Measurements from ENCODE around the gene CACNA1C.

CACNA1C gene

DNA sequence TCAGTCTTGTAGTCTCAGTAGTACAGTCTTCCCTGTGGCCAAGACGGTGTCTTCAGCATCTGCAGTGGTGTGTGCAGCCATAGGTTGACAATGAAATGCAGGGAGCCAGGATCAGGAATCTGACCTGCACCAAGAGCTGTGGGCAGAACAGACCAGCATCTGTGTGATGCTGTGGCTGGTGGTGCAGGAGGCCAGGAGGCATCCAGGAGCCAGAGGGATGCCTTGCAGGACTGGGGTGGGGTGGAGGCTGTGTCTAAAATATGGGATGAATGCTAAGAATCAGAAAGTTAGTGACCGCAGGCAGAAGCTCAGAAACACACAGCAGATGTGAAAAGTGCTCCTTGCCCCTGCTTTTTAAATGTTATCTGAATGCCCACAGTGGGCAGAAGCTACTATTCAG, 209.7 kb downstream of the CACNA1C start:
- H3K4me1 ChIP-seq (ENCODE audit: control insufficient read depth, low read length), result peaks cover 14% of the 10 kb centered on the region
- H3K9me3 ChIP-seq (ENCODE audit: control insufficient read depth, insufficient read depth, low read length), result no peaks in the 10 kb centered on the region
- no peaks in the 10 kb centered on the region for H3F3A ChIP-seq (ENCODE audit: control insufficient read depth, insufficient read depth)
- no peak overlapping the region for H3K27ac ChIP-seq (ENCODE audit: low read depth, low read length)
- H3K27me3 ChIP-seq (ENCODE audit: control insufficient read depth, low read length), result no peaks in the 10 kb centered on the region; the same call in 1 of the 2 replicates
- H3K4me3 ChIP-seq (ENCODE audit: low read length), result no peak overlapping the region
- H3K79me2 ChIP-seq (ENCODE audit: control insufficient read depth, low read length), result no peaks in the 10 kb centered on the region
- no peaks in the 10 kb centered on the region for H3K9me2 ChIP-seq (replicated peaks; ENCODE audit: control insufficient read depth, low read length)
- no peaks in the 10 kb centered on the region for H4K20me1 ChIP-seq (ENCODE audit: control insufficient read depth, insufficient read depth, low read depth, low read length)
- H3K4me2 ChIP-seq (ENCODE audit: low read length), result no peak overlapping the region
- no peak for TF ChIP-seq EZH2phosphoT487 (IDR thresholded peaks at IDR 0.05; ENCODE audit: borderline replicate concordance, low read length)
- TF ChIP-seq, protein P1, sequence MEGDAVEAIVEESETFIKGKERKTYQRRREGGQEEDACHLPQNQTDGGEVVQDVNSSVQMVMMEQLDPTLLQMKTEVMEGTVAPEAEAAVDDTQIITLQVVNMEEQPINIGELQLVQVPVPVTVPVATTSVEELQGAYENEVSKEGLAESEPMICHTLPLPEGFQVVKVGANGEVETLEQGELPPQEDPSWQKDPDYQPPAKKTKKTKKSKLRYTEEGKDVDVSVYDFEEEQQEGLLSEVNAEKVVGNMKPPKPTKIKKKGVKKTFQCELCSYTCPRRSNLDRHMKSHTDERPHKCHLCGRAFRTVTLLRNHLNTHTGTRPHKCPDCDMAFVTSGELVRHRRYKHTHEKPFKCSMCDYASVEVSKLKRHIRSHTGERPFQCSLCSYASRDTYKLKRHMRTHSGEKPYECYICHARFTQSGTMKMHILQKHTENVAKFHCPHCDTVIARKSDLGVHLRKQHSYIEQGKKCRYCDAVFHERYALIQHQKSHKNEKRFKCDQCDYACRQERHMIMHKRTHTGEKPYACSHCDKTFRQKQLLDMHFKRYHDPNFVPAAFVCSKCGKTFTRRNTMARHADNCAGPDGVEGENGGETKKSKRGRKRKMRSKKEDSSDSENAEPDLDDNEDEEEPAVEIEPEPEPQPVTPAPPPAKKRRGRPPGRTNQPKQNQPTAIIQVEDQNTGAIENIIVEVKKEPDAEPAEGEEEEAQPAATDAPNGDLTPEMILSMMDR (IDR thresholded peaks at IDR 0.05; ENCODE audit: low read depth, low read length, poor library complexity, severe bottlenecking), result no peak
- H3K36me3 ChIP-seq (ENCODE audit: control insufficient read depth, low read length), result no peaks in the 10 kb centered on the region

DNA sequence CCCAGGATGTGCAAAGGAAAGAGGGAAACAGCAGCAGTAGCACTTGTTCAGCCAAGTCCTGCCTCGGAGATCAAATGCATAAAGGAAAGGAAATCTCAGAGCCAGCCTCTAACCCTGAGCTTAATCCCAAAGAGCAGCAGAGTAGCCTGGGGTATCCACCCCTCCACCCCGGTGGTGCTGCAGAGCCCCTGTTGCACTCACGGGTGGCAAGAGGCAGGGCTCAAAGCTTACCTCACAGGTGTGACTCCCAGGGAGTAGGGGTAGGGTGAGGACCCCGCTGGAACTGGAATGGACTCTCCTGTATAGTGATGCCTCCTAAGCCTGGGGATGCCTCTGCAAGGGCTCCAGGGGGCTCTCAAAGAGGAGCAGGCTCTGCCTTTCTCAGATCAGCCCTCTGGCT, 211.1 kb downstream of the CACNA1C start:
- Histone ChIP-seq H4K20me1 (ENCODE audit: control insufficient read depth, insufficient read depth, low read depth, low read length) (no peaks in the 10 kb centered on the region), H3K4me2 (ENCODE audit: low read length) (no peak overlapping the region), H3K9me2 (replicated peaks; ENCODE audit: control insufficient read depth, low read length) (no peaks in the 10 kb centered on the region), H3F3A (ENCODE audit: control insufficient read depth, insufficient read depth) (no peaks in the 10 kb centered on the region), H3K79me2 (ENCODE audit: control insufficient read depth, low read length) (no peaks in the 10 kb centered on the region), H3K9me3 (ENCODE audit: control insufficient read depth, insufficient read depth, low read length) (no peaks in the 10 kb centered on the region), H3K4me1 (ENCODE audit: control insufficient read depth, low read length) (peaks cover 12% of the 10 kb centered on the region), H3K4me3 (ENCODE audit: low read length) (no peak overlapping the region), H3K27me3 (ENCODE audit: control insufficient read depth, low read length) (no peaks in the 10 kb centered on the region; the same call in 1 of the 2 replicates), H3K27ac (ENCODE audit: low read depth, low read length) (no peak overlapping the region), H3K36me3 (ENCODE audit: control insufficient read depth, low read length) (no peaks in the 10 kb centered on the region)
- TF ChIP-seq, protein P1 (IDR thresholded peaks at IDR 0.05; ENCODE audit: low read depth, low read length, poor library complexity, severe bottlenecking), result no peak
- no peak for TF ChIP-seq EZH2phosphoT487 (IDR thresholded peaks at IDR 0.05; ENCODE audit: borderline replicate concordance, low read length)

DNA sequence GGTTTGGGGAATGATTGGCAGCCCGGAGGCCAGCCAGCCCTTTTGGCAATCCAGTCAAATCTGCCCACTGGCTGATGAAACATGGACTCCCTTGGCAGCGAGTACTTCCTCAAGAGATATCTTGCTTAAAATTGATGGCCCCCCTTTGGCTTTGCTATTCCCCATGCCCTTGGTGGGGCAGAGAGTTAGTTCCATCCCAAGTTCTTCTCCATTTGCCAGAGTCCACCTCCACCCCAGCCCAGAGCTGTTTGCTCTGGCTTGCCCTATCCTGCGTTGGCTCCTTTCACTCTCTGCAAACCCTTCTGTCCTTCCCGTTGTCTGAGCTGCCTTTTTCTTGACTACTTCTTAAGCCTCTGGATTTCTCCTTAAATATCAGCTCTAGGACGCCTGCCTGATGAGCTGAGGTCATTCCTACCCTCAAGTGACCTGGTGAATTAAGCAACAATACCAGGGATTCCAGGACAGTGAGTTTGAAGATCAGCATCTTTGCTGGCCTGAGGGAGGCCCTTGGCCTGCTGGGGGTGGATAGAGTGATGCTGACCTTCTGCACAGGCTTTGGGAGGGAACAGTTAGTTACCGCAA, 212.0 kb downstream of the CACNA1C start:
- no peak overlapping the region for H3K4me2 ChIP-seq (ENCODE audit: low read length)
- H3F3A ChIP-seq (ENCODE audit: control insufficient read depth, insufficient read depth), result no peaks in the 10 kb centered on the region
- no peaks in the 10 kb centered on the region for H3K9me2 ChIP-seq (replicated peaks; ENCODE audit: control insufficient read depth, low read length)
- H3K9me3 ChIP-seq (ENCODE audit: control insufficient read depth, insufficient read depth, low read length), result no peaks in the 10 kb centered on the region
- H3K79me2 ChIP-seq (ENCODE audit: control insufficient read depth, low read length), result no peaks in the 10 kb centered on the region
- TF ChIP-seq, protein P1 (IDR thresholded peaks at IDR 0.05; ENCODE audit: low read depth, low read length, poor library complexity, severe bottlenecking), result no peak
- TF ChIP-seq EZH2phosphoT487 (IDR thresholded peaks at IDR 0.05; ENCODE audit: borderline replicate concordance, low read length), result no peak
- no peaks in the 10 kb centered on the region for H4K20me1 ChIP-seq (ENCODE audit: control insufficient read depth, insufficient read depth, low read depth, low read length)
- H3K4me1 ChIP-seq (ENCODE audit: control insufficient read depth, low read length), result peaks cover 4% of the 10 kb centered on the region
- no peak overlapping the region for H3K27ac ChIP-seq (ENCODE audit: low read depth, low read length)
- H3K4me3 ChIP-seq (ENCODE audit: low read length), result no peak overlapping the region
- no peaks in the 10 kb centered on the region; the same call in 1 of the 2 replicates for H3K27me3 ChIP-seq (ENCODE audit: control insufficient read depth, low read length)
- no peaks in the 10 kb centered on the region for H3K36me3 ChIP-seq (ENCODE audit: control insufficient read depth, low read length)

Data from DOHH2 (cell line).